ENCODE data around the gene SHKBP1.

Gene SHKBP1

DNA sequence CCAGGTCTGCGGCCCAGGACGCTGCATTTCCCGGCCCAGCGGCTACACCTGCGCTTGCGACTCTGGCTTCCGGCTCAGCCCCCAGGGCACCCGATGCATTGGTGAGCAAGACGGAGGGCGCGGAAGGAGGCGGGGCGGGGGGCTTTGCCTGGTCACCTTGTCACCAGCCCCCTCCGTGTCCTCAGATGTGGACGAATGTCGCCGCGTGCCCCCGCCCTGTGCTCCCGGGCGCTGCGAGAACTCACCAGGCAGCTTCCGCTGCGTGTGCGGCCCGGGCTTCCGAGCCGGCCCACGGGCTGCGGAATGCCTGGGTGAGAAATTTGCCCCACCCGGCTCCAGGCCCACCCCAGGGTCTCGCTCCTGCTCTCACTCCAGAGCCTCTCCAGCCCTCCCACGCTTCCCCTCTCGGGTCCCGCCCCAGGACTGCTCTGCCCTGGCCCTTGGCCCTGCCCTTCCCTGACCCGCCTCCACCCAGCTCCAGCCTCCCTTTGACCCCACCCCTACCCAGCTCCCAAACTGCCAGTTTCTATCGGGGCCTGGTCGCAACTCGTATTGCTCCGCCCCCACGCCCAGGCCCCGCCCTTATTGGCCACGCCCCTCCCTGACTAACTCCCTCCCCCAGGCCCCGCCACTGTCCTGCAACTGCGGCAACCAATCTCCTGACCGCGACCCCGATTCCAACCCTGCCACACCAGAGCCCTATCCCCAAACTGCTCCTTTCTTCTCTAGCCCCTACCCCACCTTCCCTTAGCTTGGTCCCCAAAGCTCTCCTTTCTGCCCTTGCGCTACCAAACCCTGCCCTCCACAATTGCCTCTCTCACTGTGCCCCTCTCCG lies 33.1 kb downstream of the SHKBP1 start:
- Histone ChIP-seq H3K27ac (ENCODE audit: low read length, poor library complexity, severe bottlenecking) (no peak overlapping the region), H3K9ac (ENCODE audit: low read length) (no peak overlapping the region), H3K18ac (ENCODE audit: low read depth in 1 of 2, low read length in 2 of 2) (peak overlapping the region; percentile 85 to 92), H2BK12ac (ENCODE audit: low read length in 2 of 2) (peak overlapping the region; percentile 69 to 93), H3K23ac (ENCODE audit: low read length in 2 of 2) (peak overlapping the region in 1 of 2 experiments; percentile 37), H2BK5ac (ENCODE audit: low read depth, low read length, poor library complexity, severe bottlenecking) (no peak overlapping the region), H2AK5ac (ENCODE audit: low read length, severe bottlenecking) (no peak overlapping the region), H2AFZ (ENCODE audit: low read depth, low read length) (peak overlapping the region; percentile 36), H3K9me3 (ENCODE audit: control insufficient read depth, low read length) (no peaks in the 10 kb centered on the region), H3K4me3 (ENCODE audit: insufficient read depth in 1 of 2, low read depth in 1 of 2, low read length in 2 of 2) (peak overlapping the region; percentile 53 to 58), H2BK120ac (ENCODE audit: low read depth, low read length) (peak overlapping the region; percentile 94), H2BK15ac (ENCODE audit: low read depth, poor library complexity, severe bottlenecking) (peak overlapping the region; percentile 91), H3K27me3 (ENCODE audit: control insufficient read depth in 1 of 2, insufficient read depth in 1 of 2, low read length in 2 of 2) (peaks cover 10 to 15% of the 10 kb centered on the region in 2 experiments), H3K4me1 (ENCODE audit: control insufficient read depth, insufficient read depth, low read depth, low read length) (peaks cover 33% of the 10 kb centered on the region), H4K91ac (ENCODE audit: low read length) (peak overlapping the region; percentile 88), H3K36me3 (ENCODE audit: control insufficient read depth in 1 of 2, insufficient read depth in 2 of 2, low read depth in 1 of 2, low read length in 2 of 2) (peaks cover 0 to 2% of the 10 kb centered on the region in 2 experiments), H3K4ac (ENCODE audit: low read depth in 1 of 2, low read length in 2 of 2) (peak overlapping the region; percentile 54 to 65), H3K4me2 (ENCODE audit: low read length, poor library complexity, severe bottlenecking) (peak overlapping the region; percentile 46), H3K14ac (ENCODE audit: low read length in 2 of 2) (peak overlapping the region in 1 of 2 experiments; percentile 89), H4K8ac (ENCODE audit: low read length) (peak overlapping the region; percentile 88), H3K79me1 (replicated peaks; ENCODE audit: low read length, poor library complexity, severe bottlenecking) (no peaks in the 10 kb centered on the region)
- peak; percentile 76 for DNase-seq
- 11% methylated on average over 37 of the region's 50 CpGs for WGBS

DNA sequence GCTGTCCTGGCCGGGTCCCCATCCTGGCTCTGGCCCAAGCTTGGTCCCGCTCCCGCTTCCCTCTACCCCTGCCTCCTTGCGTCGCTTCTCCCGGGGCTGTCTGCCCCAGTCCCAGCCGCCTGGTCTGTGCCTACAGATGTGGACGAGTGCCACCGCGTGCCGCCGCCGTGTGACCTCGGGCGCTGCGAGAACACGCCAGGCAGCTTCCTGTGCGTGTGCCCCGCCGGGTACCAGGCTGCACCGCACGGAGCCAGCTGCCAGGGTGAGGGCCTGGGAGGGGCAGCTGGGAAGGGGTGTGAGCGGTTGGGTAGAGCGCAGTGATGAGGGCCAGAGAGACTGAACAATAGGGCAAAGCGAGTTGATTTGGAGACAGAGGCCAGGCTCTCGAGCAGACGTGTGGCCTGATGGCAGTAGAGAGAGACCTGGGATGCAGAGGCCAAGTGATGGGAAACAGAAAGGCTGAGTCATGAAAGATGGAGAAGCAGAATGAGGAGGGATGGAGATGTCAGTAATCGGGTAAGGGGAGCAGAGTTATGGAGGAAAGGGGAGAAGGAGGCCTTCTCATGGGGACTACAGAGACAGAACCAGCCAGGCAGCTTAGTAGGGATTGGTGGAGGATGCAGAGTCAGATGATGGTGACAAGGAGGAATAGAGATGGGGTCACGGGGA lies 33.9 kb downstream of the SHKBP1 start:
- peak overlapping the region; percentile 36 for H2AFZ ChIP-seq (ENCODE audit: low read depth, low read length)
- H3K4me2 ChIP-seq (ENCODE audit: low read length, poor library complexity, severe bottlenecking), result no peak overlapping the region
- H4K8ac ChIP-seq (ENCODE audit: low read length), result peak overlapping the region; percentile 88
- peak overlapping the region; percentile 91 for H2BK15ac ChIP-seq (ENCODE audit: low read depth, poor library complexity, severe bottlenecking)
- H3K4me3 ChIP-seq (ENCODE audit: insufficient read depth in 1 of 2, low read depth in 1 of 2, low read length in 2 of 2), result peak overlapping the region in 1 of 2 experiments; percentile 31
- H3K4me1 ChIP-seq (ENCODE audit: control insufficient read depth, insufficient read depth, low read depth, low read length), result peaks cover 28% of the 10 kb centered on the region
- peak overlapping the region; percentile 69 to 93 for H2BK12ac ChIP-seq (ENCODE audit: low read length in 2 of 2)
- DNase-seq, result no peak
- 50% methylated on average over 29 of the region's 29 CpGs for WGBS
- H3K9ac ChIP-seq (ENCODE audit: low read length), result no peak overlapping the region
- peak overlapping the region; percentile 88 for H4K91ac ChIP-seq (ENCODE audit: low read length)
- H3K79me1 ChIP-seq (replicated peaks; ENCODE audit: low read length, poor library complexity, severe bottlenecking), result no peaks in the 10 kb centered on the region
- H3K23ac ChIP-seq (ENCODE audit: low read length in 2 of 2), result peak overlapping the region in 1 of 2 experiments; percentile 37
- peaks cover 10 to 11% of the 10 kb centered on the region in 2 experiments for H3K27me3 ChIP-seq (ENCODE audit: control insufficient read depth in 1 of 2, insufficient read depth in 1 of 2, low read length in 2 of 2)
- H3K27ac ChIP-seq (ENCODE audit: low read length, poor library complexity, severe bottlenecking), result no peak overlapping the region
- peak overlapping the region; percentile 85 to 92 for H3K18ac ChIP-seq (ENCODE audit: low read depth in 1 of 2, low read length in 2 of 2)
- peaks cover 0 to 2% of the 10 kb centered on the region in 2 experiments for H3K36me3 ChIP-seq (ENCODE audit: control insufficient read depth in 1 of 2, insufficient read depth in 2 of 2, low read depth in 1 of 2, low read length in 2 of 2)
- H2AK5ac ChIP-seq (ENCODE audit: low read length, severe bottlenecking), result no peak overlapping the region
- peak overlapping the region; percentile 31 to 65 for H3K4ac ChIP-seq (ENCODE audit: low read depth in 1 of 2, low read length in 2 of 2)
- H3K9me3 ChIP-seq (ENCODE audit: control insufficient read depth, low read length), result no peaks in the 10 kb centered on the region
- no peak overlapping the region for H2BK5ac ChIP-seq (ENCODE audit: low read depth, low read length, poor library complexity, severe bottlenecking)
- H3K14ac ChIP-seq (ENCODE audit: low read length in 2 of 2), result peak overlapping the region in 1 of 2 experiments; percentile 83
- H2BK120ac ChIP-seq (ENCODE audit: low read depth, low read length), result peak overlapping the region; percentile 94

DNA sequence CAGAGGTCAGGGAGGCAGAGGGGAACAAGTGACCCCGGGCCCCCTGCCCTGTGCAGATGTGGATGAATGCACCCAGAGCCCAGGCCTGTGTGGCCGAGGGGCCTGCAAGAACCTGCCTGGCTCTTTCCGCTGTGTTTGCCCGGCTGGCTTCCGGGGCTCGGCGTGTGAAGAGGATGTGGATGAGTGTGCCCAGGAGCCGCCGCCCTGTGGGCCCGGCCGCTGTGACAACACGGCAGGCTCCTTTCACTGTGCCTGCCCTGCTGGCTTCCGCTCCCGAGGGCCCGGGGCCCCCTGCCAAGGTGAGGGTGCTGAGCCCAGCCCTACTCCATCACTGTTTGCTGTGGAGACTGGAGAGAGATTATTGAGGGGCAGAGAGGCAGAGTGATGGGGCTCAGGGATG lies 34.4 kb downstream of the SHKBP1 start:
- Histone ChIP-seq H2BK5ac (ENCODE audit: low read depth, low read length, poor library complexity, severe bottlenecking) (no peak overlapping the region), H3K9ac (ENCODE audit: low read length) (no peak overlapping the region), H2AFZ (ENCODE audit: low read depth, low read length) (no peak overlapping the region), H2BK15ac (ENCODE audit: low read depth, poor library complexity, severe bottlenecking) (no peak overlapping the region), H4K91ac (ENCODE audit: low read length) (peak overlapping the region; percentile 64), H3K4me2 (ENCODE audit: low read length, poor library complexity, severe bottlenecking) (no peak overlapping the region), H3K4ac (ENCODE audit: low read depth in 1 of 2, low read length in 2 of 2) (no peak overlapping the region), H3K79me1 (replicated peaks; ENCODE audit: low read length, poor library complexity, severe bottlenecking) (no peaks in the 10 kb centered on the region), H3K18ac (ENCODE audit: low read depth in 1 of 2, low read length in 2 of 2) (no peak overlapping the region), H4K8ac (ENCODE audit: low read length) (no peak overlapping the region), H2BK12ac (ENCODE audit: low read length in 2 of 2) (peak overlapping the region in 1 of 2 experiments; percentile 93), H3K14ac (ENCODE audit: low read length in 2 of 2) (no peak overlapping the region), H3K23ac (ENCODE audit: low read length in 2 of 2) (no peak overlapping the region), H2BK120ac (ENCODE audit: low read depth, low read length) (no peak overlapping the region), H3K36me3 (ENCODE audit: control insufficient read depth in 1 of 2, insufficient read depth in 2 of 2, low read depth in 1 of 2, low read length in 2 of 2) (peaks cover 0 to 2% of the 10 kb centered on the region in 2 experiments), H3K27ac (ENCODE audit: low read length, poor library complexity, severe bottlenecking) (no peak overlapping the region), H2AK5ac (ENCODE audit: low read length, severe bottlenecking) (no peak overlapping the region), H3K4me3 (ENCODE audit: insufficient read depth in 1 of 2, low read depth in 1 of 2, low read length in 2 of 2) (no peak overlapping the region), H3K4me1 (ENCODE audit: control insufficient read depth, insufficient read depth, low read depth, low read length) (peaks cover 25% of the 10 kb centered on the region), H3K9me3 (ENCODE audit: control insufficient read depth, low read length) (no peaks in the 10 kb centered on the region), H3K27me3 (ENCODE audit: control insufficient read depth in 1 of 2, insufficient read depth in 1 of 2, low read length in 2 of 2) (peaks cover 8 to 10% of the 10 kb centered on the region in 2 experiments)
- 94% methylated on average over 15 of the region's 15 CpGs for WGBS
- no peak for DNase-seq

Data from mesenchymal stem cell (in vitro differentiated cells and primary cell).